Stomach smooth muscle (tissue), 2 donors: ENCODE results near the gene RAD51B.

Source experiments
- H3K27ac ChIP-seq: one replicate; pipeline ENCODE4 v1.7.0; 2013; ENCODE audit warnings: mild to moderate bottlenecking, low read length, inconsistent platforms
- H3K27me3 ChIP-seq, 2 donors: one replicate each; pipeline ENCODE4 v1.7.0; 2013; ENCODE audit warnings: low read length in 2 of 2; ENCODE audit not compliant: insufficient read depth in 2 of 2, control insufficient read depth in 1 of 2
- H3K36me3 ChIP-seq, 2 donors: one replicate each; pipeline ENCODE4 v1.7.0; 2013; ENCODE audit warnings: low read length in 2 of 2; ENCODE audit not compliant: control insufficient read depth in 2 of 2, insufficient read depth in 2 of 2
- H3K4me1 ChIP-seq: one replicate; pipeline ENCODE4 v1.7.0; 2013; ENCODE audit warnings: low read length; ENCODE audit not compliant: control insufficient read depth, insufficient read depth
- H3K4me3 ChIP-seq, 2 donors: one replicate each; pipeline ENCODE4 v1.7.0; 2013; ENCODE audit warnings: low read length in 2 of 2
- H3K9ac ChIP-seq, 2 donors: one replicate each; pipeline ENCODE4 v1.7.0; 2013; ENCODE audit warnings: low read length in 2 of 2, mild to moderate bottlenecking in 1 of 2
- H3K9me3 ChIP-seq, 2 donors: one replicate each; pipeline ENCODE4 v1.7.0; 2013; ENCODE audit warnings: low read length in 2 of 2; ENCODE audit not compliant: control insufficient read depth in 2 of 2
- donor health status: healthy.
- donor health status: Pancreatic carcinoma.

RAD51B gene

DNA sequence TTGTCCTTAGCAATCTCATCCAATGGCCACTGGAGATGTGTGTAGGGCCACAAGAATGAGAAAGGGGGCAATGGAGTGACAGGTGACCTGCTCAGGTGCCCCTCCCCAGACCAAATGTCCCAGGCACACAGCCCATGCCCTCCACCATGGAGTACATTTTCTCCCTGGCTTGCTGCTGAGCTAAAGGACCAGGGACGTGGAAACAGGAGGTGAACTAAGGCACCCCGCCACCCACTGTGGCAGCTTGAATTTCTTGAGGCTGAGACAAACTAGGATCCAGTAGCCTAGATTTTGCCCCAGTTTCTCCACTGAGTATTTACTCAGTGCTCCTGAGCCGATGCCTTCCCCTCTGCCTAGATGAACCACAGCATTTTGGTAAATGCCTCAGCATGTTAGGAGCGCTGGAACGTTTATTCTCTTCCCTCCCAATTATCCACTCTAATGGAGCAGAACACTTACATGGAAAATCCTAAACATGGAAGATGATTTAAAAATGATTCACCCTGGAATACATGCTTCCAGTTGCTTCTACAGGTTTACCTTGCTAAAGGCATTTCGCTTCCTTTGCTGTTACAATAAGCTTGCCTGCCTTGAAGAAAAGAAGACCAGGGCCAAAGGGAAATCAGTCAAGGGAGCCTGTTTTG is 775.3 kb downstream of the RAD51B start:
- Histone ChIP-seq H3K4me3 (no peak overlapping the region), H3K9me3 (no peaks in the 10 kb centered on the region), H3K27ac (no peak overlapping the region), H3K36me3 (no peaks in the 10 kb centered on the region), H3K27me3 (no peaks in the 10 kb centered on the region), H3K9ac (no peak overlapping the region), H3K4me1 (peaks cover 32% of the 10 kb centered on the region)

DNA sequence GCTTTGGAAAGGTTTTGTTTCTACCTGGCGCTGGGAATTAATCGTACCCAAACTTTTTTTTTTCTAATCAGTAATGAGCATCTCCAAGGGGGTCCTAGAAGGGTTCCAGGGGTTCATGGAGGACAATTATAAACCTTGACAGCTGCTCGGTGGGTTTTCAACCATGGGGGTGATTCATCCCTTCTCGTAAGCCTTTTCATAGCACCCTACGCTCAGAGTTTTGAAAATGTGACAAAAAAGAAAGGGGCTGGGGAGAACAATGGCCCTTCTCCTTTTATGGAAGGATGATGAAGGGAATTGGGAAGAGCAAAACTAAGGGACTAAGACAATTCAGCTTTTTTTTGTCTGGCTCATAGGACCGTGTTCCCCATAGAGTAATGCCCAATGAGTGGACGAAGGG is 776.6 kb downstream of the RAD51B start:
- H3K4me1 ChIP-seq = peaks cover 19% of the 10 kb centered on the region

DNA sequence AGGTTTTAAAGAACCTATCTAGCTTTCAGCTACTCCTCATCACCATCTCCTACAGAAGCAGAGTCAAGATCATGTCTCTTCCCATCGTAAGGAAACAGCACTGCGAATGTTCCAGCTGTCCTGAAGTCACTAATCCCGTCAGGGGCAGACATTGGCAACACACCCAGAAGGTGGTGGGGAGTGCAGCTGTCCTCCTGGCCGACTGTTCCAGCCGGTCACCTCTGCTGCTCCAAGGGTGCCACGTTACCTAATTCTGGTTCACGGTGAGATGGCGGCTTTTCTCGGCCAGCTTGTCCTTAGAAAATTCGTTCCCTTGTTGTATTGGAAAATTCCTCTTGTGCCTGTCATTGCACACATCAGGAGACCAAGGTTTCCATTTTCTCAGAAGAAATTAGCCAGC is 777.1 kb downstream of the RAD51B start:
- H3K9me3 ChIP-seq = no peaks in the 10 kb centered on the region
- no peaks in the 10 kb centered on the region for H3K36me3 ChIP-seq
- peaks cover 19% of the 10 kb centered on the region for H3K4me1 ChIP-seq
- no peak overlapping the region for H3K4me3 ChIP-seq
- no peak overlapping the region for H3K9ac ChIP-seq
- H3K27ac ChIP-seq = no peak overlapping the region
- H3K27me3 ChIP-seq = no peaks in the 10 kb centered on the region

More for the DNA sequence above, 776.6 kb downstream of the RAD51B start:
- Histone ChIP-seq H3K36me3 (no peaks in the 10 kb centered on the region), H3K9ac (no peak overlapping the region), H3K27me3 (no peaks in the 10 kb centered on the region), H3K4me3 (no peak overlapping the region), H3K27ac (no peak overlapping the region), H3K9me3 (no peaks in the 10 kb centered on the region)

DNA sequence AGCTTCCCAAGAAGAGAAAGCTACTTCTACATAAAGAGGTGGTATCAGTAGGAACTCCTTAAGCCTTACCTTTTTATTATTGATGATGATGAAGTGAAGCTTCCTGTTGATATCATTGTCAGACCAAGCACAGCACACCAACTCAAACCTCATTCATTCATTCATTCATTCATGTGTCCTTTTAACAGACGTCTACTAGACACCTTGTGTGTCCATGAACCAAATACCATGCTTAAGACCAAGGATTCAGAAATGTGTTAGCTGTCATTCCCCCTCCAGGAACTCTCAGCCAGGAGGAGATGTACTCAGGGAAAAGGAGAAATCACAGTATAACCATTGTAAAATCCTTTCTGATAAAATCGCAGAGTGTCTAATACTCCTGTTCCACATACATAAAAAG is 778.5 kb downstream of the RAD51B start:
- H3K9me3 ChIP-seq = no peaks in the 10 kb centered on the region
- H3K27ac ChIP-seq = peak overlapping the region; percentile 55
- peaks cover 19% of the 10 kb centered on the region for H3K4me1 ChIP-seq
- no peaks in the 10 kb centered on the region for H3K27me3 ChIP-seq
- H3K4me3 ChIP-seq = no peak overlapping the region
- H3K9ac ChIP-seq = peak overlapping the region in 1 of 2 donors; percentile 3
- no peaks in the 10 kb centered on the region for H3K36me3 ChIP-seq

DNA sequence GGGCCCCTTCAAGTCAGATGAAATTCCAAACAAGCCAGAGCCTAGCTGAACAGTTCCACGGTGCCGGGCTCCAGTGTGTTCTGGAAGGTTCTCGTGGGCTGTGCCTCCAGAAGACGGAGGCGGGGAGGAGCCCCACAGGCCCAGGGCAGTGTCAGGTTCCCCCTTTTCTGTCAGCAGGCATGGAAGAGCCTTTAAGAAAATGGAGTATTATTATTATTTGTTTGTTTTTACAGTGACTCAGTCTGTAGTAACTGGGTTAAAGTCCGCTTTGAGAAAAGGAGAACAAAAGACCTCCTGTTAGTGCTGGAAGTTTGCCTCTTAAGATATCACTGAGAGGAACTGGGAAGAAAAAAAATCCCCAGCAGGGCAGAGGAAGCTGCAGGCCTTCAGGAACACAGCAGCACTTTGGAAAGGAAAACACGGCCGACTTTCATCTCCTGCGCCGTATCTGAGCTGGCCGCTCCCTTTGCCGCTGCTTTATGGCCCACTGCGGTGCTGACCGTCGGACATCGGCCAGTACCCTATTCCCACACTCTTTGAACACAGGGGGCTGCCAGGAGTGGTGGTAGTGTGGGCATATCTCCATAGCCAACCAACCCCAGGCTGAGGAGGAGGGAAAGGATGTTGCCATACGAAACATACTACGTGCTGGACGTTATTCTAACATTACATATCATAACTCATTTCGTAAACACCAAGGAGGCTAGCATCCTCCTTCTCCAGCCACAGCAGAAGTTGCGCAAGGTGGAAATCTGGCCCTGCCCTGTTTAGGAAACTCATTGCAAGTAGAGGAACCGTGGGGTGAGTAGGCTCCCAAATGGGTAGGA is 779.3 kb downstream of the RAD51B start:
- Histone ChIP-seq H3K27ac (peak overlapping the region; percentile 55), H3K4me1 (peaks cover 19% of the 10 kb centered on the region), H3K36me3 (no peaks in the 10 kb centered on the region), H3K4me3 (no peak overlapping the region), H3K9ac (peak overlapping the region; percentile 5 to 55), H3K27me3 (no peaks in the 10 kb centered on the region), H3K9me3 (no peaks in the 10 kb centered on the region)

DNA sequence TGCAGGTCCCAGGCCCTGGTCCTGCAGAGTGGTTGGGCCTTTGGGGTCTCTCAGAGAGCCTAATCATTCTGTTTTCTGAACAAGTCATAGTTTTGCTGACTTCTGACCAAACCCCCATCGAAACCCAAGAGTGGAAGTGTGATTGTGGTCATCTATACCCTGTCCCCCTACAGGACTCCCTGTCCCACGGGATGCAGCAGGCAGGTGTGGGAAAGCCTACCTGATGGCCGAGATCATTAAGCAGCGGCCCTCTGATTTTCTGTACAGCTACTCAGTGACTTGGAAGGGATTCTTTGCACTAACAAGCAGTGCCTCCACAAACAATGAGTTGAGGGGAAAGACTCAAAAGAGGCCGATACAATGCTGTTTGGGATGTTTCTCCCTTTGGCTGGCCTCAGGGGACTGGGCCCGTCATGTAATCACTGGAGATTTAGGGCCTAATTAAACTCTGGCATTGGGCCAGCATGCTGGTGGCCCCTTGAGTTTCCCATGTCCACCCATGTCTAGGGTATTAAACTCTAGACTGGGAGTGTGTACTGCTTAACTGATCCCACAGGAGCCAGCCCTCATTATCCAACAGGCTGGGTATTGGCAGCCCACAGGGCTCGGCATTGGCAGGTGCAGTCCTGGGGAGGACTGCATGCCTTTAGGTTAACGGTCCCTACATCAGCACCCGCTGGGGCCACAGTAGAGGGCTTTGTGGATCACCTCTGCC is 780.5 kb downstream of the RAD51B start:
- H3K9ac ChIP-seq = no peak overlapping the region
- H3K36me3 ChIP-seq = no peaks in the 10 kb centered on the region
- no peak overlapping the region for H3K4me3 ChIP-seq
- H3K4me1 ChIP-seq = peaks cover 19% of the 10 kb centered on the region
- H3K27ac ChIP-seq = no peak overlapping the region
- H3K27me3 ChIP-seq = no peaks in the 10 kb centered on the region
- no peaks in the 10 kb centered on the region for H3K9me3 ChIP-seq

DNA sequence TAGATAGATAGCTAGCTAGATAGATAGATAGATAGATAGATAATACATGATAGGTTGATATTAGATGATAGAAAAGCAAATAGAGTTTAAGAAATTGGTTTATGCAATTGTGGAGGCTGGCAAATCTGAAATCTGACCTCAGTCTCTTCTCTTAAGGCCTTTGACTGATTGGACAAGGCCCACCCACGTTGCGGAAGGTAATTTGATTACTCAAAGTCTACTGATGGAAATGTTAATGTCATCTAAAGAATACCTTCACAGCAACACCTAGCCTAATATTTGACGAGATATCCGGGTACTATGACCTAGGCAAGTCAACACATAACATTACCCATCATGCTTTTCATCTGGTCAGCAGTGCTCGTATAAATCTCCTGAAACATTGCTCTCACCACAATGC is 782.9 kb downstream of the RAD51B start:
- Histone ChIP-seq H3K9ac (no peak overlapping the region), H3K9me3 (no peaks in the 10 kb centered on the region), H3K27ac (no peak overlapping the region), H3K4me1 (peaks cover 27% of the 10 kb centered on the region), H3K36me3 (no peaks in the 10 kb centered on the region), H3K4me3 (no peak overlapping the region), H3K27me3 (no peaks in the 10 kb centered on the region)

DNA sequence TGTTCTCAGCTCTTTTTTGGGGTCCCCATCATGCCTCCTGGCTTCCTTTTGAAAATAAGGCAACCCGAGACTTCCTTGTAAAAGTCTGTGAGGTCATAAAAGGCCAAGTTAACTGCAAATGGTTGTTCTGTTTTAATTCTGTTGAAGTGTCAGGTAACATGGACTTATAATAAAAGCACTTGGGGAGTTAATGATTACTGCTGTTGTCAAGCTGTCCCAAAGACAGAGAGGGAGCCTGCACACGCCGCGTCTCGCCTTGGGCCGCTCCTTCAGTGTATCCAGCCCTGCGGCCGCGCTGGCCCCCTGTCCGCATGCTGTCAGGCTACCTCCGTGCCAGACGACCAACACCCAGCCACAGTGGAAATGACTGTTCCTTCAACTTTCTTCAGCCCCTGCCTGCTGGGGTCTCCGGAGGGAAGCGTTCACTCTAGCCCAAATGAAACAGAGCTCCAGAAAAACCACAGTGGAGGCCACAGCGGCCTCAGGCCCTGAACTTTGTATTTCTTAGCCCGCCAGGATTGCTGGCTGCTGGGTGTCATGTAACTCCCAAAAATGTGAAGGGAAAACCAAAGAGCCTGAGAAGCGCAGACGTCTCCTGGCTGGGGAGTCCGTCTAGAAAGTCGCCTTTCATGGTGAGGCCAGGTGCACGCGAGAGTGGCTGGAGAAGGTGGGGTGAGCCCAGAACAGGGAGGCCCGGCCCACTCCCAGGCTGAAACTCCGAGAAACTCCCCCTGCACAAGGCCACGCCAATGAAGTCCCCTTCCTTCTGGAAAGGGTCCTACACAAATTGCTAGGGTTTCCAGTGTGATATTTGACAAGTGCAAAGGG is 784.2 kb downstream of the RAD51B start:
- Histone ChIP-seq H3K9me3 (no peaks in the 10 kb centered on the region), H3K4me1 (peaks cover 35% of the 10 kb centered on the region), H3K36me3 (no peaks in the 10 kb centered on the region), H3K4me3 (no peak overlapping the region), H3K27ac (no peak overlapping the region), H3K9ac (no peak overlapping the region), H3K27me3 (no peaks in the 10 kb centered on the region)

DNA sequence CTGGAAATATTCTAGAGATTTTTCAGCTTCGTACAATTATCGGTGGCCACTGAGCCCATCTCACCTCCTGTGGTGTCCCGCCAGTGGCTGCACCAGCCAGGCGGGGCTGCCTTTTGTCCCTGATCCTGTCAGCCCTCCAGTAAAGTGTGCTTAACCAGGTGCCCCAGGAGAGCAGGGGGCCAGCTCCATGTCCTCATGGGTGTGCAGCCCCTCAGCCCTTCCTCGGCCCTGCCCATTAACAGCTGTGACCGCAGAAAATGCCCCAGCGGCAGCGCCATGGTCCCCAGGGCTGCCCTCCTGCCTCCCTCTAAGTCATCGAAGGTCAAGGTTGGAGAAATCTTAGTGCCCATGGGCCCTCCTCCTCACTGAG is 784.8 kb downstream of the RAD51B start:
- no peaks in the 10 kb centered on the region for H3K9me3 ChIP-seq
- H3K9ac ChIP-seq = no peak overlapping the region
- peaks cover 33% of the 10 kb centered on the region for H3K4me1 ChIP-seq
- H3K27me3 ChIP-seq = no peaks in the 10 kb centered on the region
- no peaks in the 10 kb centered on the region for H3K36me3 ChIP-seq
- H3K27ac ChIP-seq = no peak overlapping the region
- no peak overlapping the region for H3K4me3 ChIP-seq

DNA sequence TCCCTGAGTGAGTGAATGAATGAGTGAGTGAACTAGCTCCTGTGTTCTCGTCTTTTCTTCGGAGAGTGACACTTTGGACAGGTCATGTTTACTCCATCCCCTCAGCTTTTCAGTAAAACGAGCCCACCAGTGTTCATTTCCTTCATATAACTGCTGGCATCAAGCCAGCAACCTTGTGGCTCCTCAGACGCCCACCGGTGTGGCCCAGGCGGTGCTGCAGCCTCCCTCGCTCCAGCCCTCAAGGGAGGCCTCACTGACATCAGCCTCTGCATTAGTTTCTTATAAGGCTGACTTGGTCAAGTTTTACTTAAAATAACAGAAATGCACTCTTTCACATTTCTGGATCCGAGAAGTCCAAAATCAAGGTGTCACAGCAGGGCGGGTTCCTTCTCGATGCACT is 785.2 kb downstream of the RAD51B start:
- no peak overlapping the region for H3K4me3 ChIP-seq

More for the DNA sequence above, 785.2 kb downstream of the RAD51B start:
- H3K27me3 ChIP-seq = no peaks in the 10 kb centered on the region
- no peaks in the 10 kb centered on the region for H3K36me3 ChIP-seq
- H3K27ac ChIP-seq = no peak overlapping the region
- H3K4me1 ChIP-seq = peaks cover 37% of the 10 kb centered on the region
- H3K9me3 ChIP-seq = no peaks in the 10 kb centered on the region
- H3K9ac ChIP-seq = no peak overlapping the region
